DMS153 treated with DMSO at 0.1 percent for 48 hours (cell line): ENCODE data around the gene CDC5L.

ENCODE experiments used
- DNase-seq: peaks from one replicate; lab custom pipeline; 2025; ENCODE audit not compliant: unreplicated experiment; lab: John Stamatoyannopoulos, UW

Gene CDC5L

DNA sequence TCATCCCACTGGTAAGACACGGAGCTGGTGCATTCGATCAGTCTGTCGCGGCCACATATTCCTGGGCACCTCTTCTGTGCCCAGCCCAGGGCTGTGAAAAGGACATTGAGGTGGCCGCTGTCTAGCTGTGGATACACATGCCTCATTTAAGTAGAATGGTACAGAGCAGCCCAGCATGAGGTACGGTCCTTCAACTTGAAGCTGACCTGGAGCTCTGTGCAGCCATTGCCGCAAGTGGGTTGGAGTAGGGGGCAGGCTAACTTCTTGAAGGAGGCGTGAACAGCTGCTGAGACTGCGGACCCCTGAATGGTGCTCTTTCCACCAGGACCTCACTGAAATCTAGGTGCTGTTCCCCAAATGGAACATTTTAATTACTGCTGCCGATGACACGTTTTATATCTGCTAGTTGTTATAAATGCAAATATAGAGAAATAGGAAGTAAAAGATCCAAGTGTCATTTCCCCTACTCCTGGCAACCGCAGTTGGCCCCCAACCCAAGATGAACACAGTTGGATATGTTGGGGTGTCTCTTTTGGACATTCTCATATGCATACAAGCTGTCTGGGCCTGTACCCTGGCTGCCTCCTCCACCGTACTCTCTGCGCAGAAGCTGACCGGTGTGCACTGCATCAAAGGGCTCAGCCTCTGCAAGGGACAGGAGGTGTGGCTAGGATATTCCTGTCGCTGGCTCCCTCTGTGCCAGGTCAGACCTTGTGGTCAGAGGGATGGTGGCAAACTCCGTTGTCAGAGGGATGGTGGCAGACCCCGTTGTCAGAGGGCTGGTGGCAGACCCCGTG, 86.1 kb downstream of the CDC5L start:
- no peak for DNase-seq

DNA sequence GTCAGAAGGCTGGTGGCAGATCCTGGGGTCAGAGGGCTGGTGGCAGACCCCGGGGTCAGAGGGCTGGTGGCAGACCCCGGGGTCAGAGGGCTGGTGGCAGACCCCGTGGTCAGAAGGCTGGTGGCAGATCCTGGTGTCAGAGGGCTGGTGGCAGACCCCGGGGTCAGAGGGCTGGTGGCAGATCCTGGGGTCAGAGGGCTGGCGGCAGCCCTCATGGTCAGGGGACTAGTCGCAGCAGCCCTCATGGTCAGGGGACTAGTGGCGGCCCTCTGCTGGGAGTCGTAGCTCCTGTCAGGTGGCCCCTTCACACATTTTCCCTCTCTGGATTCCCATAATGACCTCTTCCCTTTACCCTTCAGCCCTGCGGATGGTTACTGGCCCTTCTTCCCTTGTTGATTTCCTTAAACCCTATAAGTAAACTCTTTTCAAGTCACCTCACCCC, 86.7 kb downstream of the CDC5L start:
- DNase-seq = no peak

DNA sequence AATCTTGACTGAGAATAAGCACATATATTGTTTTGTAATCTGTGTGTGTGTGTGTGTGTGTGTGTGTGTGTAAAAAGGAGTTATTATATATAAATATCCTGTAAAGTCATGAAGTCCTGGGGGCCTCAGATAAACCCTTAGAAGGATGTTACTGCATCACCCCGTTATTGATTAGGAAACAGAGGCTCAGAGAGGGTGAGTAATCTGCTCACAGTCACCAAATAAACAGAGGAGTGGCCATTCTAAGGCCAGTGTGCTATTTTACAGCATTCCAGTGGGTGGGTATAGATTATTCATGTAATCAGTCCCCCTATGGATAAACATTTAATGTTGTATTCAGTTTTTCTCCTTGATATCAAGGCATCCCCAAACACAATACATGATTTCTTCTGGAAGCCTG, 87.1 kb downstream of the CDC5L start:
- no peak for DNase-seq

DNA sequence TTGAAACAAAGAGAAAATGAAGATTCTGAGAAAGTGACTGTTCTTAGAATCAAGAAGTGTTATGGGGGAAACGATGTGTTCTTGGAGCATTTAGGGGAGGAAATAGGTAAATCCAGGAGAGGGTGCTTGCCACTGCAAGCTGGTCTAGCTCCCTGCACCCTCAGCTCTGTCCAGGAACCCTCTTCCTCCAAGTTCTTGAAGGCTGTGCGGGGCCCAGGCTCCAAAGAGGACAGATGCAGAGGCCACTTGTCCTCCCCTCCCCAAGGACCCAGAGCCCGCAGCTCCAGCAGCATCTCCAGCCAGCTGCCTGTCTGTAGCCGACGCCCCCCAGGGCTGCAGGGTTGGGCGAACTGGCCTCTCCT, 87.9 kb downstream of the CDC5L start:
- no peak for DNase-seq

DNA sequence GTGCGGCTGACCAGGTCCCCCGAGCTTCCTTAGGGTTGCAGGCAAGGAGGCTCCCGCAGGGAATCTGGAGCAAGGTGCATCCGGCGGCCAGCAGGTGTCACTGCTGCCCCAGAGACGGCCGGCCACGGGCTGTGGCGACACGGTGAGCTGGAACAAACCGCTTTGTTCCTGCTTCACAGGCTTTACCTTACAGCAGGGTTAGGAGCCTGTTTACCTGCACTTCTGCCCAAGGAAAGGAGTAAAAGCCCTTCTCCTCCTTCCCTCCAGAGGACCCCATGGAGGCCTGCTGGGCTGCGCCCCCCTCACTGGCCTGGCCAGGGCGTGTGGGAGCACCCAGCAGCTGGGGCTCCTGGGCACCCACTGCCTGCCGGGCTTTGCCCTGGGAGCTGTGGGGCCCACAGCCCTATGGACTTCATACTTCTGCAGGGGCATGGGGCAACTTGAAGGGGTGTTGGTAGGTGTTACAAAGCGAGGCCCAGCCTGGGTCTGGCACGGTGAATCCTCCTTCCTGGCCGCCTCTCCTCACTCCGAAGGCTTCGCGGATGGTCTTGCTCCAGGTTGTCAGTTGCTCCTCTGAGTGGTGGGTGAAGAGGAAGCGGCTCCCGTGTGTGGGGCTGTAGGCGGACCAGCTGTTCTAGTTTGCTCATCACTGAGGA, 88.4 kb downstream of the CDC5L start:
- DNase-seq = peak; percentile 23

DNA sequence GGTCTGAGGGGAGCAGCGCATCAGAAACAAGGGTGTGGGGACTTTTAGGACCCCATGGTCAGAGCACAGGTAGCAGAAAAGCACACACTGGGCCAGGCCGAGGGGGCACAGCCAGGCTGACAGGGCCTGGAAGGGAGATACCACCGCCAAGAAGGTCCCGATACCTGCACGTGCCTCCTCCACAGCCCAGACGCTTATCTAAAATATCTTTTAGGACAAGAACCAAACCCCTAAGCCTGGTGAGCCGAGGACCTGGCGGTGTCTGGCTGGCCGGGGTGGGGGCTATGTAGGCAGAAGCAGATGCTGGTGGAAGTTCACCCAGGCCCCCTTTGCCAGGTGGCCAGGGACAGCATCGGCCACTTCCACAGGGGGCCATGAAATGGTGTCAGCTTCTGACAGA, 89.3 kb downstream of the CDC5L start:
- DNase-seq = no peak

DNA sequence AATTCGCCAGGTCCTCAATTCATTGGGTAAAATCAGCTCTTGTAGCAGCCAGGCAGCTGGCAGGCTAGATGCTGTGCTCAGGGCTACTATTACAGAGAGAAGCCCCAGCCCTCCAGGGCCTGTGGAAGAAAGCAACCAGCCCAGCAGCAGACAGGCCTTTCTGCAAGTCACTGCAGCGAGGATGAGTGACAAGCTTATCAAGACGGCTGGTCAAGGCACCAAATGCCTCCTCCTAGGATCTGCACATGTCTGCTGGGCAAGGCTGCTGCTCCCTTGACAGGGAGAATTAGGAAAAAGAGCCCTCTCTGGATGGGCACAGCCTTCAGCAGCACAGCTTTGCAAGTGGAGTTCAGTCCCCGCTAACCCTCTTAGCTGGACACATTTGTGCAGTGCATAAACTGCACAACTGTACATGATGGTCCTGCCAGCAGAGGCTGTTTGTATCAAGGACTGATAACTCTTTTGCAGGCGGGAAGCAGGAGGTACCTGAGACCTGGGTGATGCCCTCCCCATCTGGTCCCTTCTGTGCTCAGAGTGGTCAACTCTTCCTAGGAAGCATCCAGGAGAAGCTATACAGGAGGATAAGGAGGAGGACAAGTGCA, 89.9 kb downstream of the CDC5L start:
- no peak for DNase-seq

DNA sequence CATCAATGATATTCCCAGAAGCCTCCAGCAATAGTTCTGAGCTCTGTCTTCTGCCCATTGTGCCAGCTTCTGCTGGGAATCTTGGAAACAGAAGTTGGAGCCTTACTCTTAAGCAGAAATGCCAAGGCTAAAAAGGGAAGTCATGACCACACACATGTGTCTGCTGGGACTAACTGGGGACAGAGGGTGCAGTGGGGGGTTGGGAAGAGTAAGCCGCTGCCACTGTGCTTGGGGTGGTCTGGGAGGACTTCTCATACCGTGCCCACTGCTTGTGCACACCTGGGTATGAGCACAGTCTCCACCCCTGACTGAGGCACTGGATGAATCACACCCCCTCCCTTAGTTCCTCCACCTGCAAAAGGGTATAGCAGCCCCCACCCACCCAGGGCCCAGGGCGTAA, 90.7 kb downstream of the CDC5L start:
- no peak for DNase-seq

DNA sequence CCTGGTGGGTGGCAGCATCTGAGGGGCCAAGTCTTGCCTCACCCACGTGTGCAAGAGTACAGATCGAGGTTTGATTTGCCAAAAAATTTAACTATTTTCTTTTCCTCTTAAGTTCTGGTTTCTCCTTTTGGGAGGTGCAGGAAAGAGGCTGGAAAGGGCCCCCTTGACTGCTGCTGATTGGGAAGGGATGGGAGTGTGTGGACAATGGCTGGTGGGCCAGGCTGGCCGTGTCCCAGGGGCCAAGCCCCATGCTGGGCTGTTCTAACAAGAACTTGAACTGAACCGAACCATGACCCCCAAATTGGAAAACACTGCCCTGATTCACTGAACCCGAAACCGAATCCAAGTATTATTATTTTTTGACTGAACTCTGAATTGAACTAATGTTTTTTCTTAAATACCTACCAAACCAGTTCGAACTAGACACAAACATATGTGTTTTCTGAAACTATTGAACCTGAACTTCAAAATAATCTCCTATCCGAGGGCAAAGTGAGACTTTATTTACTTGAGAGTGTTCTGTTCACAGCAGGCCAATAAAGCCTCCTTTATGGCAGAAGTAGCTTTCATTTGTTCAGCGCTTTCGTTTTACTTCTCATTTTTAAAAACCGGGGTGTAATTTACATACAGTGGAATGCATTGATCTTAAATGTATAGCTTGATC, 91.2 kb downstream of the CDC5L start:
- no peak for DNase-seq

DNA sequence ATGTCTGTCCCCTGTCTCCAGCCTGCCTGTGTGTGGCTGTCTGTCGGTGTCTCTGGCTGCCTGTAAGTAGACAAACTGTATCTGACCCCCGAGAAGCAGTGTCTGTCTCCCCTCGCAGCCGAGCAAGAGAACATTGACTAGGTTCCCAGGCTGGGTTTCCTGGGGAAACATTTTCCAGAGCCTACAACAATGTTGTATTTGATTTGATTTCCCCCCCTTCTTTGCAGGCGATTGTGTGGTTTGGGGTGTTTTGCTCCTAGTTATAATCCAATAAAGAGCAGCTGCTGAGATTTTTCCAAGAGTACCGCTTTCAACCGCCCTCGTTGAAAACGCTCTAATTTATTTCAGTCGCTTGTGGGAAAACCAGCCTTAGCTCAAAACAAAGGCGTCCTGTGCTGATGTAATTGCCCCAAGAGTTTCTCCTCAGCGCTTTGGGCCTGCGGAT, 92.6 kb downstream of the CDC5L start:
- no peak for DNase-seq

DNA sequence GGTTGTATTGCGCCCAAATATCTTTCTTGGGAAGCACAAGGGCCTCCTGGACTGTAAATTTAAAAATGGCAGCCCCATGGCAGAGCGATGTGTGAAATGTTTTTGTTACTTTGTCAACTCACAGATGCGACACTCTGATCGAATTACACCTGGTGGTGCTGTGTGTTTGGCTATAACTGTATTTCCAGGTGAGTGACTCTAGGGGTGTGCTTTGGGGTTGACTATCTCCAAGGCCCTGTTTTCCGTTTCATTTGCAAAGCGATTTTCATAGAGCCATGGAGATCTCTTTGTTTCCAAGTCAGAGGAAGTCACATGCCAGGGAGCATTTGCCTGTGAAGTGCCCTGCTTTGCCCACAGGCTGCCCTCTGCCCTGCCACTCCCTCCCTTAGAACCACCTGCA, 93.5 kb downstream of the CDC5L start:
- no peak for DNase-seq

DNA sequence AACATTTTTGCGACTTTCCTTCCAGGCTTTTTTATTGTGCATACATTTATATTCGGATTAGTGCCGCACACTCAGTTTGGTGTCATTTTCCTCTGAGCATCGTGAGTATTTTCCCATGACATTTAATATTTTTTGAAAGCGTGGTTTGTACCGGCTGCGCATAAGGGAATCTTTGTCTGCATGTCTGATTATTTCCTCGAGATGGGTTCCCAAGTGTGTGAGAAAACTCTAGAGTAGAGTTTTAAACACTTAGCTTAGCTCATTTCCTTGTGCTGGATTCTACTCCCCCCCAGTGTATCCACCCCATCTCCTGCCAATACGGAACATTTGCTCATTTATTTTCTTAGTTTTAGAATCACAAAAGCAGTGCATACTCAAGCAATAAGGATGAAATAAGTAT, 94.3 kb downstream of the CDC5L start:
- no peak for DNase-seq

DNA sequence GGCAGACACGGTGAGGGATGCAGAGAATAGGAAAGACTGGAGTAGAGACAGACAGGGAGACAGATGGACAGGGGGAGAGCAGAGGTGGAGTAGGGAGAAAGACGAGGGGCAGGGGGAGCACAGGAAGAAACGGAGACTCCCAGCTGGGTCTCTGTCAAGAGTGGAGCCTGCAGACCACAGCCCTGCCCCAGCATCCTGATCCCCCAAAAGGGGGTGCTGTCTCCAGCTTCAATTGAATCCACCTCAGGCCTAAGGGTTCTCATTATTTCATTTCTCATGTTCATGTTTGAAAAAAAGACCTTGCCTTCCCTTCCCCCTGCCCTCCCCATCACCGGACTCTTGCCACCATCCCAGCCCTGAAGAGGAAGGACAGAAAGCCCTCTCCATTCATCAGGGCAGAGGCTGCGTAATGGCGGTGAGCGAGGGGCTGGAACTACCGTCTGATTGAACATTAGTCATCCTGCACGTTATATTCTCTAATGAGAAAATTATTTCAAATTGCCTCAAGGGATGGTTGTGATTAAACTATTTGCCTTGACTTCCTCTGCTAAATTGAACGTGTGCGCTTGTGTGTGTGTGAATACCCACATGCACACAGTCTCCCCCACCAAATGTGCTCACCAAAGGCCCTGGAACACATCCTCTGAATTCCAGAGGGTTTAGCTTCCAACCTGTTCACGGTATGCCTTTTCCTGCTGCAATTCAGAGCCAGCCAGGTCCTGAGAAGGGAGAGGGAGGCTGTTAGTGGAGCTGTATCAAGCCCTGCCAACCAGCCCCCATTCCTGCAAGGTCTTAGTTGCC, 98.3 kb downstream of the CDC5L start:
- DNase-seq = no peak

DNA sequence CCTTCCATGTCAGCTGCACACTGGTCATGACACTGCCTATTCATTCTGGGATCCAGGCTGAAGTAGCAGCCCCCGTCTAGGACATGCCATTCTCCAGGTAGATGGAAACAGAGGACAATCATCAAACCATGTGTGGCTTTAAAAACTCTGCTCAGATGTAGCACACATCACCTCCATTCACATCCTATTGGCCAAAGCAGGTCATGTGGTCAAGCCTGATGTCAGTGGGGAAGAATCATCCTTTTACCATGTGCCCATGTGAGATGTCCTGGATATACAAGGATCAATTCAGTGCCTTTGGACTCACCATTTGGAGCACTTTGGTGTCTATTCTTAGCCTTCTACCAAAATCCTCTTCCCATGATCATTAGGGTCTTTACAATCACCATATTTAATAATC, 99.5 kb downstream of the CDC5L start:
- DNase-seq = no peak

DNA sequence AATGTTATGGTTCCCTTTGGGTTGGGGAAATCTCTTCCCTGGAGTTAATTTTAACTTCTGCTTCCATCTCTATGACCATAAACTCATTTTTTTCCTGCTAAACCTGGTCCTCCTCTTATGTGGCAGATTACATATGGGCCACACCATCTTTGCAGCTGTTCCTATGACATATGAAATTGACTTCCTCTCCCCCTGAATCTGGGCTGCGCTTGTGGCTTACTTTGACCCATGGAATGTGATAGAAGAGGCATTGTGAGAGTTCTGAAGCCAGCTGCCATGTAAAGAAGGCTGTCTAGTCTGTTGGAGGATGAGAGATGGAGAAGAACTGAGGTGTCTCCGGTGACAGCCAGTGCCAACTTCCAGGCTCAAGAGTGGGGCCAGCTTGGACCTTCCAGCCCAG, 100.1 kb downstream of the CDC5L start:
- no peak for DNase-seq

DNA sequence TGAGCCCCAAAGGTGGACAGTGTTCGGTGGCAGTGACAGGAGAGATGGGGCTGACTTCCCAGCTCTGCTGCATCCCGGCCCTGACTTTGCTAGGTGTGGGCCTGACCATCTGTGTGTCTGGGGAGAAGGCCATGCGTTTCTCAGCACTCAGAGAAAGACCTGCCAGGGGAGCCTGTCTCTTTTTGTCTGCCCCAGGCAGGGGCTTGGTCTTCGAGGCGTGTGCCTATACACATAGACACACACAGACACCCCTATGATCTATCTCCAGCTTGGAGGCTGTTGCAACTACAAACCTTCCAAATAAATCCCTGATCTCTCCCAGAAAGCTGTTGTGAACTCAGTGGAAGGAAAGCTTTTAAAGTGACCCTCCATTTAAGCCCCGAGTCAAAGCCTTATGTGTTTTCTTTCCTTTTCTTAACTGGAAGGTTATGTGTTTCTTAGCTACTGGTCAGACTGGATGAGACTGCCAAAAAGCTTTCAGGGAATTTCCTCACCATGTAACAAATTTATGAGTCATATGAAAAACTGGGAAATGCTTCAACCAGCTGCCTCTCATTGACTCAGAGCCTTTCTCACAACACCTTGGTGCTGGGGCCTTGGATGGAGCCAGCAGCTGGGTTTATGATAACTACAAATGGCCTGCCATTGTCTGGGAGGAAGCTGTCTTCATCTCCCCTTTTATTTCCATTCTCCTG, 102.6 kb downstream of the CDC5L start:
- no peak for DNase-seq

DNA sequence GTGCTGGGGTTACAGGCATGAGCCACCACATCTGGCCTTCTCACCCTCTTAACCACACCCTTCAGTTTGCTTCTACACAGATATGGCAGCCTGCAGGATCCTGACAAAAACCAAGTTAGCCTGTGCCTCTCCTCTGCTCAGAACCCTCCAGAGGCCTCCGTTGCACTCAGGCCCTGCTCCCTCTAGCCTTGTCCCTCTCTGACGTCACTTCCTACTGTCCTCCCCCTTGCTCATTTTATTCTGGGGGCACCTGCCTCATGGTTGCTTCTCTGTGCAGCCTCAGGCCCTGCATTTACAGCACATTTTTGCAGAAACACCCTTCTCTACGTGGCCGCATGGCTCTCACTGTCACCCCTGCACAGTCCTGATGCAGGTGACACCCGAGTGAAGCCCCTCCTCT, 105.6 kb downstream of the CDC5L start:
- DNase-seq = no peak

DNA sequence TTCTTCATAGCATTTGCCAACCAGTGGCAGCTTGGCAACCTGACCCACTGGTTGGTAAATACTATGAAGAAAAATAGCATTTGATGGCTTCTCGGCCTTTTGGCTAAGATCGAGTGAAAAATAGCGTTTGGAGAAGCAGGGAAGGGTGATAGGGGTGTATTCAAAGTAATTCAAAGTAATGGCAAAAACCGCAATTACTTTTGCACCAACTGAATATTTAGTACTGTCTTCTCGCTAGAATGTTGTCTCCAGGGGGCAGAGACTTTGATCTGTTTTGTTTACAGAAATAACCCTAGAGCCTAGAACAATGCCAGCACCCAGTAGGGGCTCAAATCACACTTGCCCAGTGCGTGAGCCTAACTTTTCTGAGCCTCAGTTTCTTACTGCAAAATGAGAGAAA, 106.1 kb downstream of the CDC5L start:
- DNase-seq = no peak

DNA sequence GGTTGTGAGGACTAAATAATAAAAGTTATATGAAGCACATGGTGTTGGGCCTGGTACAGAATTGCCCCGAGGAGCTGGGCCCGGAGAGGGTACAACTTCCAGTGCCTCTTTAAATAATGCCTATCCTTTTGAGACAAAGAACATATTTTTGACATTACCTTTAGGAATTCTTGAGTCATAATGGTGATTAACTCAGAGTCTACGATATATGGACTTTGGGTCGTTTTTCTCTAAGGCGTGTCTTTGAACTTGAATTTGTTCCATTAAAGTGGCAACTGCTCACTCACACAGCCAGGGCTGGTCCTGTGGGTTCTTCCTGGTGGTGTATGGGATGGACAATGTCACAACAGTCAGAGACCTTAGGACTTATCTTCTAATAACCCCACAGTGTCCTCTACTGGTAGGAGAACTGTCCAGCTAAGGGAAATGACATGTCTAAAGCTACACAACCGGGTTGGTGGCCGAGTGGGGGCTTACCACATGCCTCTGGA, 106.5 kb downstream of the CDC5L start:
- no peak for DNase-seq
